GM12873 (cell line): ENCODE measurements around the gene GNAS.

Source experiments
- TF ChIP-seq, protein P1 (sequence below): IDR thresholded peaks from 2 replicates; pipeline ENCODE4 v1.5.1; 2012; ENCODE audit warnings: low read depth, mild to moderate bottlenecking, moderate library complexity, low read length, control low read depth; ENCODE audit not compliant: insufficient read depth; ENCODE audit errors: missing control alignments

Gene GNAS

DNA sequence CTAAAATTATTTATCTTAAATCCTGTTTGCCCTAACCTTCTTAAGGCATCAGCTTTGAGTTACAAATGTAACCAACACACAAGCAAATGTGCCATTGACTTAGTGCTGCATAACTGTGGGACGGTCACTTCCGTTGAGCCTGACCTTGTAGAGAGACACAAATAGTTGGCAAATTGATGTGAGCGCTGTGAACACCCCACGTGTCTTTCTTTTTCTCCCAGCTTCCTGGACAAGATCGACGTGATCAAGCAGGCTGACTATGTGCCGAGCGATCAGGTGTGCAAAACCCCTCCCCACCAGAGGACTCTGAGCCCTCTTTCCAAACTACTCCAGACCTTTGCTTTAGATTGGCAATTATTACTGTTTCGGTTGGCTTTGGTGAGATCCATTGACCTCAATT is 56.4 kb downstream of the GNAS start:
- TF ChIP-seq, protein P1, sequence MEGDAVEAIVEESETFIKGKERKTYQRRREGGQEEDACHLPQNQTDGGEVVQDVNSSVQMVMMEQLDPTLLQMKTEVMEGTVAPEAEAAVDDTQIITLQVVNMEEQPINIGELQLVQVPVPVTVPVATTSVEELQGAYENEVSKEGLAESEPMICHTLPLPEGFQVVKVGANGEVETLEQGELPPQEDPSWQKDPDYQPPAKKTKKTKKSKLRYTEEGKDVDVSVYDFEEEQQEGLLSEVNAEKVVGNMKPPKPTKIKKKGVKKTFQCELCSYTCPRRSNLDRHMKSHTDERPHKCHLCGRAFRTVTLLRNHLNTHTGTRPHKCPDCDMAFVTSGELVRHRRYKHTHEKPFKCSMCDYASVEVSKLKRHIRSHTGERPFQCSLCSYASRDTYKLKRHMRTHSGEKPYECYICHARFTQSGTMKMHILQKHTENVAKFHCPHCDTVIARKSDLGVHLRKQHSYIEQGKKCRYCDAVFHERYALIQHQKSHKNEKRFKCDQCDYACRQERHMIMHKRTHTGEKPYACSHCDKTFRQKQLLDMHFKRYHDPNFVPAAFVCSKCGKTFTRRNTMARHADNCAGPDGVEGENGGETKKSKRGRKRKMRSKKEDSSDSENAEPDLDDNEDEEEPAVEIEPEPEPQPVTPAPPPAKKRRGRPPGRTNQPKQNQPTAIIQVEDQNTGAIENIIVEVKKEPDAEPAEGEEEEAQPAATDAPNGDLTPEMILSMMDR = no peak

GRCh38 chr20:58909585-58909984 is 57.1 kb downstream of the GNAS start:
- TF ChIP-seq, protein P1 = no peak

- TF ChIP-seq, protein P1 = no peak
Measured at GRCh38 chr20:58910473-58910872, 58.0 kb downstream of the GNAS start.

DNA sequence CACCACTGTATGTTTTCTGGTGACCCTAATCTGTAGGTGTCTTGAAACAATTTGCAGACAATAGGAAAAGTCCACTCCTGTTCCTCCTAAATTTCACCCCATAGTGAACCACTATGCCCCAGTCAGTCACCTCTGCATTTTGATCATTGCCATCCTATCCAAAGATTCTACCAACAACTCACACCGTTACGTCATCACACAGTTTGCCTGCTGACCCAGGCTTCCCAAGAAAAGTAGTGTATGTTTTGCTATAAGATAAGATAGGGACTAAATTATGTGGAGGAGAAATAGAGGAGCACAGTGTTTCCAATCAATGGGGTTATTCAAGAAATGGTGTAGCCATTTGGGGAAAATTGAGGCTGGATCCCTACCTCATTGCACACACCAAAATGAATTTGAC is 58.8 kb downstream of the GNAS start:
- TF ChIP-seq, protein P1 = no peak

GRCh38 chr20:58911970-58912369 is 59.5 kb downstream of the GNAS start:
- TF ChIP-seq, protein P1 = no peak

GRCh38 chr20:58913079-58913478 is 60.6 kb downstream of the GNAS start:
- TF ChIP-seq, protein P1 = no peak

DNA sequence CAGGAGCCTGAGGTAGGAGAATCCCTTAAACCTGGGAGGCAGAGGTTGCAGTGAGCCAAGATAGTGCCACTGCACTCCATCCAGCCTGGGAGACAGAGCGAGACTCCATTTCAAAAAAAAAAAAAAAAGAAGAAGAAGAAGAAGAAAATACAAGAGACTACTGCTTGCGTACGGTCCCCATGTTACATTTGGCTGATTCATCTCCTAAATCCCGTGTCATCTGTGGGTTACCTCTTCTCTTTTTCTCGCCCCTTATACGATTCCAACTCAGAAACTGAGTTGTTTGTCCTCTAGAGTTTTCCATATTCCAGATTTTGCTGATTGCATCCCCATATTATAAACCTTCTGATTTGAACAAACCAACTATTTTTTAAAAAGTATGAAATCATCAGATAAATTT is 66.1 kb downstream of the GNAS start:
- TF ChIP-seq, protein P1 = no peak
